ENCODE results near the gene SYN1. TPM values are rescaled to one million over a fixed set of nuclear protein-coding genes. Genes with fewer than 3 reads are reported as not detected.
A peak's percentile ranks its signal among the peaks of the same experiment; 100 is the strongest.

SYN1 gene
- total RNA-seq, 1 donor from 2014 or later = not detected

DNA sequence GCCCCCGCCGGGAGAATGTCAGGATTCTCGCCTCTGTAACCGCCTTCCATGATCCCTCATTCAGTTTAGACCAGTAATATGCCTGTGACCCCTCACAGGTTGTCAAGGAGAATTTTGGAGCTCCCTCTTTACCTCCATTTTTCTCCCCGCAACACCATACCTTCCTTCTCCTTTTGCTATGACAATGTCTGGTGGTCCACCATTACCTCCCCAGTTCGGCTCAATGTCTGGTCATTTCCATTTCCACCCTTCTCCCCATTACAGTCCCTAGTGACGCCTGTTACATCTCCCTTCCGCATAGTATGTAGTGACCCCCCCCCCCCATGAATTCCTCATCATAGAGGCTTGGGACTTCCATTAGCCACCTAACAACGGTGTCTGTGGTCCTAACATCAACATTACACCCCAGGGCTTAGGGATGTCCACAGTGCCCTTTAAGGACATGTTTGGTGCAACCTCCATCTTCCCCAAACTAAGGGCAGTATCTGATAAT, 58.0 kb downstream of the SYN1 start:
- Histone ChIP-seq H3K27me3 (no peaks in the 10 kb centered on the region), H3K4me2 (peak overlapping the region; percentile 73), H3K4me3 (peak overlapping the region; percentile 59), H2AFZ (replicated peaks) (no peak overlapping the region), H3K9ac (no peak overlapping the region), H3K4me1 (no peaks in the 10 kb centered on the region), H3K36me3 (no peaks in the 10 kb centered on the region), H3F3A (ENCODE audit: low read depth) (no peaks in the 10 kb centered on the region), H3K9me3 (ENCODE audit: low read depth) (no peaks in the 10 kb centered on the region), H3K27ac (no peak overlapping the region), H4K20me1 (ENCODE audit: low read depth) (peaks cover 6% of the 10 kb centered on the region), H3K79me2 (ENCODE audit: low read depth) (peaks cover 11% of the 10 kb centered on the region)
- H3K27me3 Mint-ChIP-seq (ENCODE audit: insufficient read depth, low read depth) = peaks cover 6% of the 10 kb centered on the region
- H3K4me3 Mint-ChIP-seq = peak overlapping the region; percentile 93
- H3K27ac Mint-ChIP-seq = no peak overlapping the region
- no peak for DNase-seq (ENCODE audit: low spot score)
- H3K36me3 Mint-ChIP-seq = peaks cover 4% of the 10 kb centered on the region
- peaks cover 19% of the 10 kb centered on the region for H3K4me1 Mint-ChIP-seq
- TF ChIP-seq, protein P1, sequence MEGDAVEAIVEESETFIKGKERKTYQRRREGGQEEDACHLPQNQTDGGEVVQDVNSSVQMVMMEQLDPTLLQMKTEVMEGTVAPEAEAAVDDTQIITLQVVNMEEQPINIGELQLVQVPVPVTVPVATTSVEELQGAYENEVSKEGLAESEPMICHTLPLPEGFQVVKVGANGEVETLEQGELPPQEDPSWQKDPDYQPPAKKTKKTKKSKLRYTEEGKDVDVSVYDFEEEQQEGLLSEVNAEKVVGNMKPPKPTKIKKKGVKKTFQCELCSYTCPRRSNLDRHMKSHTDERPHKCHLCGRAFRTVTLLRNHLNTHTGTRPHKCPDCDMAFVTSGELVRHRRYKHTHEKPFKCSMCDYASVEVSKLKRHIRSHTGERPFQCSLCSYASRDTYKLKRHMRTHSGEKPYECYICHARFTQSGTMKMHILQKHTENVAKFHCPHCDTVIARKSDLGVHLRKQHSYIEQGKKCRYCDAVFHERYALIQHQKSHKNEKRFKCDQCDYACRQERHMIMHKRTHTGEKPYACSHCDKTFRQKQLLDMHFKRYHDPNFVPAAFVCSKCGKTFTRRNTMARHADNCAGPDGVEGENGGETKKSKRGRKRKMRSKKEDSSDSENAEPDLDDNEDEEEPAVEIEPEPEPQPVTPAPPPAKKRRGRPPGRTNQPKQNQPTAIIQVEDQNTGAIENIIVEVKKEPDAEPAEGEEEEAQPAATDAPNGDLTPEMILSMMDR (IDR thresholded peaks at IDR 0.05) = no peak
- TF ChIP-seq EZH2 (IDR thresholded peaks at IDR 0.05) = no peak
- no peak for TF ChIP-seq EZH2phosphoT487 (IDR thresholded peaks at IDR 0.05)
- peaks cover 15% of the 10 kb centered on the region for H3K9me3 Mint-ChIP-seq

DNA sequence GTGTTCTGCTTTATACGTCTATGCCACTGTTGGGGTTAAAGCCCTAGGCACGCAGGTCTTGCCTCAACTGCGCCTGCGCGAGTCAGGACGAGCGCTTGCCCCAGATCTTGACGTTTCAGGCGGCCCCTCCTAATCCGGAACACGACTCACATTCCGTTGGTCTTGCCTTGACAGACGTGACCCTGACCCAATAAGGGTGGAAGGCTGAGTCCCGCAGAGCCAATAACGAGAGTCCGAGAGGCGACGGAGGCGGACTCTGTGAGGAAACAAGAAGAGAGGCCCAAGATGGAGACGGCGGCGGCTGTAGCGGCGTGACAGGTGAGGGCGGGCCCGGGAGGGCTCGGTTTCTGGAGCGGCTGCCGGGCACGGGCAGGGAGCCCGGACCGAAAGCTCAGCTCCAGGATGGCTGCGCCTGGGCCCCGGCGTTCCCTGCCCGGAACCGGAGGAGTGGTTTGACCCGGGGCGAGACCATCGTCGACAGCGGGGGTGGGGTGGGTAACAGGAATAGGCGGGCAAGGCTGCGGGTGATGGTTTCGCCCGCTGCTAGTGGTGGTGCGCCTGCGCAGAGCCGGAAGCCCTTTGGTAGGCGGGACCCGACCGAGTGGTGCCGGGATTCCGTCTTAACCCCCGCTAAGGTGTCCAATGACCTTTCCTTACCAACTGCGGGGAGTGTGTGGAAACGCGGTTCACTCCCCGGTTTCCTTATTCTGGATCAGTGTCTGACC, 58.6 kb downstream of the SYN1 start, which contains the start of gene ARAF:
TSS of gene ARAF (plus strand) at position 272 of the 725 bp plus-strand sequence. CDS start 1,763 bp downstream, outside the sequence.
- H3K4me1 ChIP-seq = no peaks in the 10 kb centered on the region
- H3K36me3 ChIP-seq = no peaks in the 10 kb centered on the region
- H3K4me2 ChIP-seq = peak within 1 kb of the TSS; percentile 73
- Mint-ChIP-seq H3K4me3 (peak within 1 kb of the TSS; percentile 93), H3K27me3 (ENCODE audit: insufficient read depth, low read depth) (peaks cover 6% of the 10 kb centered on the region), H3K4me1 (peaks cover 22% of the 10 kb centered on the region), H3K27ac (peak within 1 kb of the TSS; percentile 96), H3K36me3 (peaks cover 4% of the 10 kb centered on the region), H3K9me3 (peaks cover 15% of the 10 kb centered on the region)
- peak within 1 kb of the TSS; percentile 59 for H3K4me3 ChIP-seq
- no peak for TF ChIP-seq EZH2 (IDR thresholded peaks at IDR 0.05)
- TF ChIP-seq EZH2phosphoT487 (IDR thresholded peaks at IDR 0.05) = no peak
- TF ChIP-seq, protein P1 (IDR thresholded peaks at IDR 0.05) = no peak
- peaks cover 6% of the 10 kb centered on the region for H4K20me1 ChIP-seq (ENCODE audit: low read depth)
- peaks cover 11% of the 10 kb centered on the region for H3K79me2 ChIP-seq (ENCODE audit: low read depth)
- peak within 1 kb of the TSS; percentile 77 for H3K27ac ChIP-seq
- no peaks in the 10 kb centered on the region for H3K27me3 ChIP-seq
- H2AFZ ChIP-seq (replicated peaks) = no peak within 1 kb of the TSS
- no peaks in the 10 kb centered on the region for H3F3A ChIP-seq (ENCODE audit: low read depth)
- no peaks in the 10 kb centered on the region for H3K9me3 ChIP-seq (ENCODE audit: low read depth)
- peak within 1 kb of the TSS; percentile 43 for H3K9ac ChIP-seq
- peak; percentile 96 for DNase-seq (ENCODE audit: low spot score)

DNA sequence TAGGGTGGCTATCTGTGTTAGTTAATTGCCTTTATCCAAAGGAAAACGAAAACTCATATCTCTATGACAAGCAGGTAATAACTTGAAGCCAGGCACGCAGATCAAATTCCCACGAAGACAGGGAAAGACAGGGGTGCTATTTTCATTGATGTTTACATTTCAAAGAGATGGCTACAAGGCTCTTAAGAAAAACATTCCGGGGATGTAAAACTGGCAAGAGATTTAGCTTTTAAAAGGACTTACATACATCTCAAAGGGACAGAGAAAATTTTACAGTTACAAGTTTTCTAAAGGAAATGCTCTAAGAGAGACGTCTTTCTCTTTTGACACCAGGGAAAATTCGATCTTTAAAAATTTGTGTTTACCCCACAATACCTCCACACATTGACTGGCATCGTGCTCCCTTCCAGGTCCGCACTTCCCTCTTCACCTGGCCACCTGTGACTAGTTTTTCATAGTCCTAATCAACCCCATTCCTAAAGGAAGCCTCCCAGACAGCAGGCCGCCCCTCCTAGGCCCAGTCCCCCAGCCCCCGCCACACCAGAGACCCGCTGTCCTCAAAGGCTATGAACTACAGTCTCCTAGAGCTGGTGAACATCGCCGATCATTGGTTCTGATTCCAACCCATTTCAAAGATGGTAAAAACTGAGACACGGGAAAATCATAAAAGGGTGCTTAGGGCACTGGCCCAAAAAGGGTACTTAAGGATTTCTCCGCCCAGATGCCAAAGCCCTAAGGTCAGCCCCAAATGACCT, 59.3 kb downstream of the SYN1 start:
- no peaks in the 10 kb centered on the region for H3K36me3 ChIP-seq
- peaks cover 11% of the 10 kb centered on the region for H3K79me2 ChIP-seq (ENCODE audit: low read depth)
- H3K4me3 Mint-ChIP-seq = peak overlapping the region; percentile 93
- H3K27ac ChIP-seq = no peak overlapping the region
- H2AFZ ChIP-seq (replicated peaks) = no peak overlapping the region
- H3K27me3 ChIP-seq = no peaks in the 10 kb centered on the region
- no peaks in the 10 kb centered on the region for H3K4me1 ChIP-seq
- peak overlapping the region; percentile 64 for H3K4me2 ChIP-seq
- TF ChIP-seq EZH2 (IDR thresholded peaks at IDR 0.05) (no peak), EZH2phosphoT487 (IDR thresholded peaks at IDR 0.05) (no peak)
- TF ChIP-seq, protein P1 (IDR thresholded peaks at IDR 0.05) = no peak
- no peaks in the 10 kb centered on the region for H3K9me3 ChIP-seq (ENCODE audit: low read depth)
- H4K20me1 ChIP-seq (ENCODE audit: low read depth) = peaks cover 6% of the 10 kb centered on the region
- H3K4me1 Mint-ChIP-seq = peaks cover 22% of the 10 kb centered on the region
- peaks cover 6% of the 10 kb centered on the region for H3K27me3 Mint-ChIP-seq (ENCODE audit: insufficient read depth, low read depth)
- H3K9ac ChIP-seq = no peak overlapping the region
- peaks cover 4% of the 10 kb centered on the region for H3K36me3 Mint-ChIP-seq
- H3K4me3 ChIP-seq = peak overlapping the region; percentile 59
- H3K9me3 Mint-ChIP-seq = peaks cover 15% of the 10 kb centered on the region
- DNase-seq (ENCODE audit: low spot score) = no peak
- no peaks in the 10 kb centered on the region for H3F3A ChIP-seq (ENCODE audit: low read depth)
- no peak overlapping the region for H3K27ac Mint-ChIP-seq

Data from neural progenitor cell (in vitro differentiated cells).